ENCODE results near the gene SAMD14. TPM values are rescaled to one million over a fixed set of nuclear protein-coding genes. Genes with fewer than 3 reads are reported as not detected.

SAMD14 gene
- total RNA-seq, 2 experiments from 2014 or later = 0.47 to 1.3 TPM

DNA sequence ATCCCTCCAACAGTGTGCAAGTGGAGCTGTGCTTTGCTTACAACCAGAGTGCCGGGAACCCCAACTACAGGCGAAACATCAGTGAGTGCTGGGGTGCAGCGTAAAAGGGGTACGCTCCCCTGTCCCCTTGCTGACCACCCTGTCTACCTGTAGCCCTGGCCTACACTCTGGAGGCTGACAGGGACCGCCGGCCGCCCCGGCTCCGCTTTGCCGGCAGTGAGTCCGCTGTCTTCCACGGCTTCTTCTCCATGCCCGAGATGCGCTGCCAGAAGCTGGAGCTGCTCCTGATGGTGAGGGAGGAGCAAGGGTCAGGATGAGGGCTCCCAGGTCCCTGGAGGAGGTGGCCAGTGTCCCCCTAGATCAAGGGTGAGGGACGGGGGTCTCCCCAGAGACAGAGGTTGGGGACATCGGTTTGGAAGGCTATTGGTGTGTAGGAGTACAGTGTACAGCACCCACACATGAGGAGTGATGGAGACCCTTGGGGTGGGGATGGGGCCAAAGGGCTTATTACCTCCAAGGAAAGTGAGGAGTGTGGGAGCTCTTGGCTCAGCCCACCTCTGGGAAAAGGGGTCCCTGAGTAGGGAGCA lies 54.4 kb downstream of the SAMD14 start:
- ChIA-PET POLR2A (interaction anchor here (0.6 to 1.4 kb wide), 4 partner anchors 9 to 47 kb away, joined by 3 to 4 read pairs (median 4); no protein-coding TSS in a partner anchor), CTCF (interaction anchor here (1.0 to 3.5 kb wide), 3 partner anchors 11 to 47 kb away, joined by 4 to 16 read pairs (median 4); no protein-coding TSS in a partner anchor)
- ATAC-seq = no peak
- Mint-ChIP-seq H3K4me3 (no peak overlapping the region), H3K9me3 (peaks cover 2% of the 10 kb centered on the region), H3K36me3 (ENCODE audit: low read depth) (peaks cover 8% of the 10 kb centered on the region), H3K4me1 (ENCODE audit: low read depth) (no peaks in the 10 kb centered on the region), H3K27ac (no peak overlapping the region), H3K27me3 (no peaks in the 10 kb centered on the region)
- no peak for DNase-seq
- TF ChIP-seq, protein P1, sequence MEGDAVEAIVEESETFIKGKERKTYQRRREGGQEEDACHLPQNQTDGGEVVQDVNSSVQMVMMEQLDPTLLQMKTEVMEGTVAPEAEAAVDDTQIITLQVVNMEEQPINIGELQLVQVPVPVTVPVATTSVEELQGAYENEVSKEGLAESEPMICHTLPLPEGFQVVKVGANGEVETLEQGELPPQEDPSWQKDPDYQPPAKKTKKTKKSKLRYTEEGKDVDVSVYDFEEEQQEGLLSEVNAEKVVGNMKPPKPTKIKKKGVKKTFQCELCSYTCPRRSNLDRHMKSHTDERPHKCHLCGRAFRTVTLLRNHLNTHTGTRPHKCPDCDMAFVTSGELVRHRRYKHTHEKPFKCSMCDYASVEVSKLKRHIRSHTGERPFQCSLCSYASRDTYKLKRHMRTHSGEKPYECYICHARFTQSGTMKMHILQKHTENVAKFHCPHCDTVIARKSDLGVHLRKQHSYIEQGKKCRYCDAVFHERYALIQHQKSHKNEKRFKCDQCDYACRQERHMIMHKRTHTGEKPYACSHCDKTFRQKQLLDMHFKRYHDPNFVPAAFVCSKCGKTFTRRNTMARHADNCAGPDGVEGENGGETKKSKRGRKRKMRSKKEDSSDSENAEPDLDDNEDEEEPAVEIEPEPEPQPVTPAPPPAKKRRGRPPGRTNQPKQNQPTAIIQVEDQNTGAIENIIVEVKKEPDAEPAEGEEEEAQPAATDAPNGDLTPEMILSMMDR (IDR thresholded peaks at IDR 0.05) = no peak
- intact Hi-C loops (cut with micrococcal nuclease) = no loop called here

DNA sequence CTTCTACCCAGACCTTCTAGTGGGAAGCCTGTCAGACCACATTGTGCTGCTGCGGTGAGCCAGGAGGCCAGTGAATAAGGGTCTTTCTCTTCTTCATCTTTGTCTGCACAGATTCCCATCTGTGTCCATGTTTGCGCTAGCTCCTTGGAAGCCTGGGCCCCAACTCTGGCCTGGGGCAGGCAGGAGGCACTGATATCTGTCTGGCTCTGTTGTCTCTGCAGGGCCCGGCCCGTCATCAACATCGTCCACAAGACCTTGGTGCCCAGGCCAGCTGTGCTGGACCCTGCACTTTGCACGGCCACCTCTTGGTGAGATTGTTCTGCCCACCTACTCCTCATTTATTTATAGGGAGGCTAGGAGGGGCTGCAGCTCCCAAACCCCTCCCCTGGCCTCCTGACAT lies 55.7 kb downstream of the SAMD14 start:
- DNase-seq (no peak), ATAC-seq (no peak)
- no peak overlapping the region for H3K27ac Mint-ChIP-seq
- peaks cover 8% of the 10 kb centered on the region for H3K36me3 Mint-ChIP-seq (ENCODE audit: low read depth)
- no peaks in the 10 kb centered on the region for H3K27me3 Mint-ChIP-seq
- H3K4me1 Mint-ChIP-seq (ENCODE audit: low read depth) = no peaks in the 10 kb centered on the region
- TF ChIP-seq, protein P1 (IDR thresholded peaks at IDR 0.05) = no peak
- intact Hi-C loops (cut with micrococcal nuclease) = no loop called here
- ChIA-PET POLR2A (interaction anchor here (1.4 kb wide), 1 partner anchor 46 kb away, joined by 3 read pairs; no protein-coding TSS in a partner anchor), CTCF (interaction anchor here (0.8 to 3.5 kb wide), 5 partner anchors 10 to 29 kb away, joined by 3 to 16 read pairs (median 3); no protein-coding TSS in a partner anchor)
- peaks cover 2% of the 10 kb centered on the region for H3K9me3 Mint-ChIP-seq
- H3K4me3 Mint-ChIP-seq = no peak overlapping the region

DNA sequence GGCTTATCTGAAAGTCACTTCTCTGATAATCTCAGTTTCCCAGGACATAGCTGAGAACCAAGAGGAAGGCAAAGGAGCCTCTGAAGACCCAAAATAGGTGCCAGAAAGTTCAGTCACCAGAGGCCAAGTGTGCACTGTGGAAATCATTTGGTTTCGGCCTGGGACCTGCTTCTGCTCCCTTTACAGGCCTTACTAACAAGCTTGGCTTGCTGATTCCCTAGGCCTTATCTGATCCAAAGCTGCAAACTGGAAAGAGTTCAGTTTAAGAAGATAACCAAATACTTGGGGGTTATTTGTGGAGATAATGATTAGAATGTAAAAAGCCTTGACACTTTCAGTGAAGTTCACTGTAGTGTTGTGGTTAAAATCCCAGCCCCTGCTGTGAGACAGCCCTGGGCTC lies 57.0 kb downstream of the SAMD14 start:
- no peaks in the 10 kb centered on the region for H3K4me1 Mint-ChIP-seq (ENCODE audit: low read depth)
- ATAC-seq = no peak
- POLR2A ChIA-PET = interaction anchor here (0.7 to 1.5 kb wide), 3 partner anchors 18 to 42 kb away, joined by 3 to 4 read pairs (median 3); no protein-coding TSS in a partner anchor
- CTCF ChIA-PET = interaction anchor here (1.4 to 3.5 kb wide), 3 partner anchors 14 to 21 kb away, joined by 3 to 16 read pairs (median 5); no protein-coding TSS in a partner anchor
- no peaks in the 10 kb centered on the region for H3K27me3 Mint-ChIP-seq
- no peak for DNase-seq
- H3K9me3 Mint-ChIP-seq = peaks cover 2% of the 10 kb centered on the region
- TF ChIP-seq, protein P1 (IDR thresholded peaks at IDR 0.05) = no peak
- no peak overlapping the region for H3K4me3 Mint-ChIP-seq
- intact Hi-C loops (cut with micrococcal nuclease) = no loop called here
- no peak overlapping the region for H3K27ac Mint-ChIP-seq
- H3K36me3 Mint-ChIP-seq (ENCODE audit: low read depth) = peaks cover 8% of the 10 kb centered on the region

DNA sequence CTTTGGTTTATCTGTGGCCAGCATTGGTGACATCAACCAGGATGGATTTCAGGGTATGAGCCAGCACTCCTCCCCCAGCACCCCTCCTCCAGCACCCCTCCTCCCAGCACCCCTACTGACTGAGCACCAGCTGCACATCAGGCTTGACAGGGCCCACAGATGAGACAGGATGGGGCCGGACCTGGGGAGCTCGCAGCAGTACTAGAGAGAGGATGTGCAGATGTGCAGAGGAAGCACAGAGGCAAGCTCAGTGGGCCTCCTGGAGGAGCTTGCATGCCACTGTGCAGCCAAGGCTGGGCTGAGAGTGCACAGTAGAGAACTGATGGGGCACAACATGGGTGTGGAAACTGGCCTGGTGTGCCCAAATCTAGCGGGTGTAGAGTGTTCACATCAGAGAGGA lies 57.8 kb downstream of the SAMD14 start:
- H3K4me3 Mint-ChIP-seq = no peak overlapping the region
- H3K4me1 Mint-ChIP-seq (ENCODE audit: low read depth) = no peaks in the 10 kb centered on the region
- ChIA-PET CTCF (interaction anchor here (2.1 kb wide), 1 partner anchor 22 kb away, joined by 5 read pairs; no protein-coding TSS in a partner anchor), POLR2A (no interaction called here)
- peaks cover 8% of the 10 kb centered on the region for H3K36me3 Mint-ChIP-seq (ENCODE audit: low read depth)
- no peaks in the 10 kb centered on the region for H3K27me3 Mint-ChIP-seq
- TF ChIP-seq, protein P1 (IDR thresholded peaks at IDR 0.05) = no peak
- peaks cover 2% of the 10 kb centered on the region for H3K9me3 Mint-ChIP-seq
- no peak for ATAC-seq
- DNase-seq = no peak
- no peak overlapping the region for H3K27ac Mint-ChIP-seq
- intact Hi-C loops (cut with micrococcal nuclease) = no loop called here

DNA sequence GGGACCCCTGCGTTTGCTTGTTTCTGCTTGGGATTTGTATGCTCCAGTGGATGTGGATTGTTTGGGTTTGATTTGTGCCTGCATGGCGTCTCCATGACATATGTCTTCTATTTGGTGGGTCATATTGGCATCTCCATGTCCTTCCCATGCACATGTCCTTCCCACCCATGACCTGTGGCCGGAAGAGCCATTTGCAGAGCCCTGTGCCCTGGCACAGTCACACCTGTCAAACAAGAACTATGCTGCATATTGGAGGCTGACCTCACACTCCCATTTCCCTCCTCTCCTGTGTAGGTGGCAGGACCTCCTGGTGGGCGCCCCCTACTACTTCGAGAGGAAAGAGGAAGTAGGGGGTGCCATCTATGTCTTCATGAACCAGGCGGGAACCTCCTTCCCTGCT lies 58.3 kb downstream of the SAMD14 start:
- no peak overlapping the region for H3K4me3 Mint-ChIP-seq
- intact Hi-C loops (cut with micrococcal nuclease) = no loop called here
- ATAC-seq (no peak), DNase-seq (no peak)
- peaks cover 2% of the 10 kb centered on the region for H3K9me3 Mint-ChIP-seq
- H3K4me1 Mint-ChIP-seq (ENCODE audit: low read depth) = no peaks in the 10 kb centered on the region
- H3K36me3 Mint-ChIP-seq (ENCODE audit: low read depth) = peaks cover 8% of the 10 kb centered on the region
- POLR2A ChIA-PET = no interaction called here
- no peak overlapping the region for H3K27ac Mint-ChIP-seq
- CTCF ChIA-PET = interaction anchor here (1.2 kb wide), 1 partner anchor 22 kb away, joined by 5 read pairs; no protein-coding TSS in a partner anchor
- H3K27me3 Mint-ChIP-seq = no peaks in the 10 kb centered on the region
- TF ChIP-seq, protein P1 (IDR thresholded peaks at IDR 0.05) = no peak

All from activated CD8-positive, alpha-beta T cell treated with anti-CD3 and anti-CD28 coated beads for 36 hours (primary cell).